ENCODE data around the gene ERMP1.
A peak's percentile ranks its signal among the peaks of the same experiment; 100 is the strongest.
"Not testable (repeated sequence)": the region's sequence is repeated elsewhere in the genome, so short reads cannot be mapped to it uniquely, and the experiment has no call there.

The ERMP1 gene

GRCh38 chr9:5832538-5833529 lies at the start of gene ERMP1:
Gene ERMP1, minus strand, starts transcription at chr9:5833117. Its CDS starts 90 bp downstream, at chr9:5833027.
- DNase-seq (ENCODE audit: low read depth), result peak; percentile 83

GRCh38 chr9:5882244-5883012 lies 49.5 kb upstream of the ERMP1 start:
- not testable (repeated sequence) for DNase-seq (ENCODE audit: low read depth)

- DNase-seq (ENCODE audit: low read depth), result no peak
Measured at GRCh38 chr9:5879419-5880181, 46.7 kb upstream of the ERMP1 start.

GRCh38 chr9:5876711-5877110 lies 43.8 kb upstream of the ERMP1 start:
- DNase-seq (ENCODE audit: low read depth), result no peak

GRCh38 chr9:5876026-5876425 lies 43.1 kb upstream of the ERMP1 start:
- no peak for DNase-seq (ENCODE audit: low read depth)

- no peak for DNase-seq (ENCODE audit: low read depth)
Measured at GRCh38 chr9:5874048-5874447, 41.1 kb upstream of the ERMP1 start.

- no peak for DNase-seq (ENCODE audit: low read depth)
Measured at GRCh38 chr9:5873439-5873838, 40.5 kb upstream of the ERMP1 start.

- DNase-seq (ENCODE audit: low read depth), result no peak
Measured at GRCh38 chr9:5872511-5872910, 39.6 kb upstream of the ERMP1 start.

- no peak for DNase-seq (ENCODE audit: low read depth)
Measured at GRCh38 chr9:5871785-5872184, 38.9 kb upstream of the ERMP1 start.

GRCh38 chr9:5870691-5871090 lies 37.8 kb upstream of the ERMP1 start:
- no peak for DNase-seq (ENCODE audit: low read depth)

- no peak for DNase-seq (ENCODE audit: low read depth)
Measured at GRCh38 chr9:5870020-5870339, 37.1 kb upstream of the ERMP1 start.

GRCh38 chr9:5869315-5870019 lies 36.5 kb upstream of the ERMP1 start:
- DNase-seq (ENCODE audit: low read depth), result no peak

- DNase-seq (ENCODE audit: low read depth), result no peak
Measured at GRCh38 chr9:5868235-5868634, 35.3 kb upstream of the ERMP1 start.

- DNase-seq (ENCODE audit: low read depth), result no peak
Measured at GRCh38 chr9:5866685-5867084, 33.8 kb upstream of the ERMP1 start.

GRCh38 chr9:5866272-5866671 lies 33.4 kb upstream of the ERMP1 start:
- no peak for DNase-seq (ENCODE audit: low read depth)

GRCh38 chr9:5864446-5864845 lies 31.5 kb upstream of the ERMP1 start:
- DNase-seq (ENCODE audit: low read depth), result no peak

GRCh38 chr9:5863092-5863746 lies 30.3 kb upstream of the ERMP1 start:
- DNase-seq (ENCODE audit: low read depth), result no peak

GRCh38 chr9:5858833-5859232 lies 25.9 kb upstream of the ERMP1 start:
- no peak for DNase-seq (ENCODE audit: low read depth)

- no peak for DNase-seq (ENCODE audit: low read depth)
Measured at GRCh38 chr9:5857928-5858327, 25.0 kb upstream of the ERMP1 start.

GRCh38 chr9:5854063-5854790 lies 21.3 kb upstream of the ERMP1 start:
- no peak for DNase-seq (ENCODE audit: low read depth)

GRCh38 chr9:5853617-5854016 lies 20.7 kb upstream of the ERMP1 start:
- no peak for DNase-seq (ENCODE audit: low read depth)

All from stimulated activated CD8-positive, alpha-beta memory T cell treated with anti-CD3 and anti-CD28 coated beads, Interleukin-15, amount 100 ng/mL, for 1 hour (primary cell).